GM18517 (cell line): Measurements from ENCODE around the gene ATR.
"Not testable (repeated sequence)": the region's sequence is repeated elsewhere in the genome, so short reads cannot be mapped to it uniquely, and the experiment has no call there.

Experiments
- ATAC-seq: cut with Tn5 transposase; IDR thresholded peaks from one replicate; pipeline ENCODE4 v1.9.1; 2021; ENCODE audit warnings: mild to moderate bottlenecking, moderate library complexity; ENCODE audit not compliant: unreplicated experiment

The ATR gene

DNA sequence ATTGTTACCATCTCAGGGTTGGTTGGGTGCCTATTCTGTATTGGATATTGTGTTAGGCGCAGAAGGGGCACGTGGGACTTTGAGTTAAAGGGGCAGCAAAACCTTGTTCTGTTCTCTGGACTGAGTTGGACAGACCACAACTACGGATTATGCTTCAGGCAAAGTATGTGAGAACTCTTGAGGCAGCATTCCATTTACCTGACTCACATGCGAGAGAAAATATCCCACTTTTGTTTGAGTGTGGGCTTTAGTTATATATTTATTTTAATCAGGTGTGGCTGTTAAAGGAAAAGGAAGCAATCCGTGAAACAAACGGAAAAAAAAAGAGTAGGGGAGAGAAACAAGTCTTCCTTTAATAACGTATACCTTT is 17.0 kb upstream of the ATR start:
- no peak for ATAC-seq

DNA sequence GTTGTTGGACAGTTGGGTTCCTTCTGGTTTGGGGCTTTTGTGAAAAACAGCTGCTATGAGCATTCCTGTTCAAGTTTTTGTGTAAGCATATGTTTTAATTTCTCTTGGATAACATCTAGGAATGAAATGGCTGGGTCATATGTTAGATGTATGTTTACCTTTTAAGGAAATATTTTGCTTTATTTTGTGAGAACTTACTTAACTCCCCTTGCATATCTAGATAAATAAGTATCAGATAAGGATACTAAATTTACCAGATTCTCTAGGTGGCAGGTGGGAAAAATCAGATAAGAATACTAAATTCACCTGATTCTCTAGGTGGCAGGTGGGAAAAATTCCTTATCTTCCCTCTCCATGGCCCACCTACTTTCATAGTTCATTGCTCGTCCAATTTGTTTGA is 16.6 kb upstream of the ATR start:
- no peak for ATAC-seq

DNA sequence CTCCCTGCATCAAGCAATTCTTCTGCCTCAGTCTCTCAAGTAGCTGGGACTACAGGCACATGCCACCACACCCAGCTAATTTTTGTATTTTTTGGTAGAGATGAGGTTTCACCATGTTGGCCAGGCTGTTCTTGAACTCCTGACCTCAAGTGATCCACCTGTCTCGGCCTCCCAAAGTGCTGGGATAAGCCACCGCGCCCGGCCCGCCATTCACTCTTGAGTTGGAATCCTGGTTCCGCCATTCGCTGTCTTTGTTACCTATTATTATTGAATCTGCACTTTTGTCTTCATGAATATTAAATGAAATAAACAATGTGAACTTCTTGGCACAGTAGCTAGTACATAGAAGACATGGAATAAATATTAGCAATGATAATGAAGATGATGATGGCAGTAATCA is 13.7 kb upstream of the ATR start:
- ATAC-seq, result not testable (repeated sequence)

DNA sequence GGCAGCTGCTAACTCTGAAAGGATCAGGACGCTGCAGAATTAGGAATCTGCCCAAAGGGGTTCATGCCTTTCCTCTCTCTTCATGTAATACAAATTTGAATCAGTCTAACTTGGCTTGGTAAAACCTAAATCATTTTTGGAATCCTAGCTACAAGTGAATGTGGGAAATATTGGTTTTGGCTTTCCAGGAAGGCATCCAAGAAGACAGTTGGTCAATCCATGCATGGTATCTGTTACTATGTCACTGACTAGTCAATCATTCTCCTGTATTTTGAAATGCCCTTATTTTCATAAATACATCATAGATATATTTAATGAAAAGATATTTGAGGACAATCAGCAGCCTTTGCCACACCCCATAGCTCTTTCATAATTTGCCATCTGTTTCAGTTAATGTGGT is 10.2 kb upstream of the ATR start:
- no peak for ATAC-seq

DNA sequence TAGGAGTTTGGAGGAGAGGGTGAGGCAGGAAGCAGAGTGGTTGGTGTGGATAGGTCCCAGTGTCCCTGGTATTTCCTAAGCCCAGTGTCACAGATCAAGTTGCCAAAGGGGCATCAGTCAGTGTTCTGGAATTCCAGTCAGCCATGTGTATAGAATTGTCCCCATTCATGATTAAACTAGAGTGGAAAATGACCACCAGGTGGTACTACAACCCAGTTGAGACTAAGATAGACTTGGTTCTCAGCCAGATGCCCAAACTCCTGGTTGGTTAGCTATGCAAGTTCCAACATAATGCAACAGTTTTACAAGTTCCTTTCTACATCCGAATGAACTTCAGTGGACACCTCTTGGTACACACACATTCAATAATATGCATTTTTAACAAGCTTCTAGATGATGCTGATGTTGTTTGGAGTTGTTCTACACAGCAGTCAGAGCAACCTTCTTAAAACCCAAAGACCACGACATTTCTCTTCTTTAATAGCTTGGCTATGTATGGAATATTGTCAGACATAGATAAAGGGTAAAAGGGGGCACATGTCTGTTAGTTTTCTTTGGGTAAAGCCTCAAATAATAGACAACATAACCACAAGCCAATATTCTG is 8.4 kb upstream of the ATR start:
- no peak for ATAC-seq

DNA sequence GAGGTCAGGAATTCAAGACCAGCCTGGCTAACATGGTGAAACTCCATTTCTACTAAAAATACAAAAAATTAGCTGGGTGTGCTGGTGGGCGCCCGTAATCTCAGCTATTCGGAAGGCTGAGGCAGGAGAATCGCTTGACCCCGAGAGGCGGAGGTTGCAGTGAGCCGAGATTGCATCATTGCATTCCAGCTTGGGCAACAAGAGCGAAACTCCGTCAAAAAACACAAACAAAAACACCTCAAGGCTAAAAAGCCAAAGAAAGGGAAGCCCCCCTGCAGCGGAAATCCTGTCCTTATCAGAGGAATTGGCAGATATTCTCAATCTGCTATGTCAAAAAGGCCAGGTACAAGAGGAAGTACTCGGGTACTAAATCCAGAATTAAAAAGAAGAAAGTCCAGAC is 2.5 kb upstream of the ATR start:
- ATAC-seq, result not testable (repeated sequence)

DNA sequence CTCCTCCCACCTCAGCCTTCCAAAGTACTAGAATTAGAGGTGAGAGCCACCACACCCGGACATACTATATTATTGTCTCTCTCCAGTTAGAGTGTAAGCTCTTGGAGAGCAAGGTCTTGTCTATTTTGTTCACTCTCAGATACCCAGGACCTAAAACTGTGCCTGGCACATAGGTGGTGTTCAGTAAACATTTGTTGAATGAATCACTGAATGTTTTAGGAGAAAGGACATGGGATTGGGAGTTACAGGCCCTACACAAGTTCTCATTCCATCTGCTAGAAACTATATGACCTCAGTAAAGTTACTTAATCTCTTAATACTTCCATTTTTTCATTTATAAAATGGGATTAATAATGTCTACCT is 1.5 kb upstream of the ATR start:
- ATAC-seq, result no peak

DNA sequence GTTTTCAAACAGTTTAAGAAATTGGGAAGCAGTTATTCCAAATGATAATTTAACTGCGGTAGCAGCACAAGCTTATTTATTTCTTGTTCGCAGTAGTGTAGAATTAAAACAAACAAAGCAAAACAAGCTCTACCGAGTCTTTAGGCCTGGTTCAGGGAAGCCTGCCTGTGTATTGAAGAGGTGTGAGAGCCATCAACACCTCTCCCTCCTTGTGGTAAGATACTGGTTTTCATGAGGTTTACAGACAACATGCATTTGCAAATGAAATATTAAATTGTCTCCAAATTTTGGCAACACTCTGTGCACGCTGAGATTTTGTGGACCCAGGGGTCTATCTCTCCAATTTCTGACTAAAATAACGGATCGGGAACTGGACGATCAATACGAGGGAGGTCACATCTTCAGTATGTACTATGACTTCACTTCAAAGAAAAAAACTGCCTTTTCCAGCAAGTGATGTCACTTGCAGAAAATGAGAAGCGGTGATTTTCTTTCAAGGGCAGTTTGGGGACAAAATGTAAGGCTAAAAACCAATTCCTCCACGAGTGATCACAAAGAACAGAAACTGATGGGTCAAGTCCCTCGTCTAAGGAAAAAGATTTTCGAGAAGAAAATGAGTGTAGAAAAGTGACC is 721 bp downstream of the ATR start:
- no peak for ATAC-seq

DNA sequence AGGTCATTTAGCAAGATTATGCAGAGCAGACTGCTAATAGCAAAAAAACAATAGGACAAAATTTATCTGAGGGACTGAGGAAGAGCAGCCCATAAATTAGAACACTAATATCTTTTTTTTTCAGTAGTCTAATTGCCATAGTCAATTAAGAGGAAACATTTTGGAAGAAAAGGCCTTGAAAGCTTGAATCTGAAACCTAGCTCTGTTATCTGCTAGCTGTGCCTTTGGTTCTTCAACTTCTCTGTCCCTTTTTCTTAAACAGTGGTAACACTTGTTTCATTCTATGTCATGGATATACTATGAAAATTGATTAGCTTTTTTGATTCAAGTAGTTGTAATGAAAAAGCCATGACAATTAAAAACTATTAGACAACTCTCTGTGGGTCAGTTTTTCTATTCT is 1.7 kb downstream of the ATR start:
- no peak for ATAC-seq

DNA sequence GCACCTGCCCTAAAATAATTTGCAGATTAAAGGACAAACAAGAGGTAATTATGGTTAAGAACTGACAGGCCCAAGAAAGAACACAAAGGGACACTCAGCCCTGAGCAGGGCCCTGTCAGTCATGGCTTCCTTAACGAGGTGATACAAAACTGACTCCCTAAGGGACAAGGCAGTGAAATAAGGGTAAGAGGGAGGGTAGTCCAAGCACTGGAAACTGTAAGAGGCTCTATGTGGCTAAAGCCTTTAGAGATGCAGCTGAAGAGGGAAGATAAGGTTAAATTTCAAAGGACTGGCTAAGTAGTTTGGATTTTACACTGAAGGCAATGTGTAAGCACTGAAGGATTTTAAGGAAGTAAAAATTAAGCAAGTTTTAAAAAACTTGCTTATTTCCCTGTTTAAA is 3.9 kb downstream of the ATR start:
- no peak for ATAC-seq

DNA sequence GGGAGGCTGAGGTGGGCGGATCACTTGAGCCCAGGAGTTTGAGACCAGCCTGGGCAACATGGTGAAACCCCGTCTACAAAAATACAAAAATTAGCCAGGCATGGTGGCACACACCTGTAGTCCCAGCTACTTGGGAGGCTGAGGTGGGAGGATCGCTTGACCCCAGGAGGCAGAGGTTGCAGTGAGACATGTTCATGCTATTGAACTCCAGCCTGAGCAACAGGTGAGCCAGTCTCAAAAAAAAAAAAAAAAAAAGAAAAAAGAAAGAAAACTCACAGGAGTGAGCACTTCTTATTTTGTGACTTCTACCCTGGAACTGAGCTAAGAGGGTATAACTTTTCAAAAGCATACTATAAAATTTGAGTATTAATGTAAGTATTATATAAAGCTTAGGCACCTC is 4.3 kb downstream of the ATR start:
- ATAC-seq, result not testable (repeated sequence)

DNA sequence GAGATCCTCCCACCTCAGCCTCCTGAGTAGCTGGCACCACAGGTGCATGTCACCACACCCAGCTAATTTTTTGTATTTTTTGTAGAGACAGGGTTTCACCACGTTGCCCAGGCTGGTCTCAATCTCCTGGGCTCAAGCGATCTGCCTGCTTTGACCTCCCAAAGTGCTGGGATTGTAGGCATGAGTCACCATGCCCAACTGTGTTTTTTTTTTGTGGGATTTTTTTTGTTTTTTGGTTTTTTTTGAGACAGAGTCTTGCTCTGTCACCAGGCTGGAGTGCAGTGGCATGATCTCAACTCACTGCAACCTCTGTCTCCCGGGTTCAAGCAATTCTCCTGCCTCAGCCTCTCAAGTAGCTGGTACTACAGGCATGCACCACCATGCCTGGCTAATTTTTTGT is 9.1 kb downstream of the ATR start:
- not testable (repeated sequence) for ATAC-seq

DNA sequence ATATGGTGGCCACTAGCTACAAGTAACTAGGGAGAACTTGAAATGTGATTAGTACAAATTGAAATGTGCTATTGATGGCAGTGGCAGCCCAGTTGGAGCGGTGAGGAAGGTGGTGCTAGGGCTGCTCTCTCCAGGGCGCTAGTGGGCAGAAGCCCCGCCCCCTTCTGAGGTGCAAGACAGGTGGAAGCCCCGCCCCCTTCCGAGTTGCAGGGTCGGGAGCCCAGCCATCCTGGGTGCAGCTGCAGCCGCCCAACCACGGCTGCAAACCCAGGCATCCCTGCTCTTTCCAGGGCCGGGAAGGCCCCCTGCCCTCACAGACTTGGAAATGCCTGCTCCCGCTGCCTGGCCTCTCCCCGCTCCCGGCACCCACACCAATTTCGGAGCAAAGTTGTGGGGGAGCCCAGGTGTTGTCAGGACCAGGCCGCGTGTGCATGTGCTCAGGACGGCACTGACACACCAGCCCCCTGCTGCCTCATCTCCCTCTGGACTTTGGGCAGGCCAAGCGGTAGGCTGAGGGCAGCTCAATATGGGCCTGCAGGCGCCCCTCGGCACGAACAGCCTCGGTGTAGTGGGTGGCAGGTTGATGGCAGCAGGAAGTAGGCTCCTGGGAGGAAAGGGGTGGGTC is 10.0 kb downstream of the ATR start:
- no peak for ATAC-seq

DNA sequence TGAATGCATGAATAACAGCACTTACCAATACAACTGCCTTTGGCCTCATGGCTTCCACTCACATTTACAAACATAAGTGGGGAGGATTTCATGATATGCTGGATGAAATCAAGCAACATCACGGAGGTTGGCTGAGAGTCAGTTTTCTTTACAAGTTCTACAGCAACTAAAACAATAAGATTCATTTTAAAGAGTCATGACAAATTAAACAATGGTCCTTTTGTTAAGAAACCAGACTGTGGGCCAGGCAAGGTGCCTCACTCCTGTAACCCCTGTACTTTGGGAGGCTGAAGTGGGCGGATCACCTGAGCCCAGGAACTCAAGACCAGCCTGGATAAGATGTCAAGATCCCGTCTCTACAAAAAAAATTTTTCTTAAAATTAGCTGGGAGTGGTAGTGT is 12.4 kb downstream of the ATR start:
- no peak for ATAC-seq

DNA sequence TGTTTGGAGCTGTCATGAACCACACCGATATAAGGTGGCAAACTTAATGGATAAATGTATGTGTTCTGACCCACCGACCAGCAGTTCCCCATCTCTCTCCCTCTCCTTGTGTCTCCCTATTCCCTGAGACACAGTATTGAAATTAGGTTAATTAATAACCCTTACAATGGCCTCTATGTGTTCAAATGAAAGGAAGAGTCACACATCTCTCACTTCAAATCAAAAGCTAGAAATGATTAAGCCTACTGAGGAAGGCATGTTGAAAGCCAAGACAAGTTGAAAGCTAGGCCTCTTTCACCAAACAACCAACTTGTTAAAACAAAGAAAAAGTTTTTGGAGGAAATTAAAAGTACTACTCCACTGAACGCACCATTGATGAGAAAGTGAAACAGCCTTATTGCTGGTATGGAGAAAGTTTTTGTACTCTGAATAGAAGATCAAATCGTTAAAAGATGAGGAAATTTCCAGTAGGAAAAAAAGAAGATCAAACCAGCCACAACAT is 15.0 kb downstream of the ATR start:
- ATAC-seq, result no peak

DNA sequence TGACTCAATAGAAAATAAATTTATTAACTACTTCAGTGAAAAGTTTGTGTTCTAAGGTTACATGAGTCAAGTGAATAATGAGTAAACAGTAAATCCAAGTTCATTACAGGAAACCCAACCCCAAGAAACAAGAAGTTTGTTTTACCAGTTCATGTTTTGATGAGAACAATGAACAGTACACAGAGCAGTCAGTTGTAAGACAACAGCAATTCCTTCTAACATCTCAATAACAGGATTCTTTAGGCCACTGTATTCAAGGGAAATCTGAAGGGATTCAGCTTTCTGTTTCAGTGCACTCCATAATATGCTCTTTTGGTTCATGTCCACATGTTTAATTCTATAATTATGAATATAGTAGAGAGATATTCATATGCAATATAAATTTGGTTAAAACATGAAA is 18.4 kb downstream of the ATR start:
- no peak for ATAC-seq

DNA sequence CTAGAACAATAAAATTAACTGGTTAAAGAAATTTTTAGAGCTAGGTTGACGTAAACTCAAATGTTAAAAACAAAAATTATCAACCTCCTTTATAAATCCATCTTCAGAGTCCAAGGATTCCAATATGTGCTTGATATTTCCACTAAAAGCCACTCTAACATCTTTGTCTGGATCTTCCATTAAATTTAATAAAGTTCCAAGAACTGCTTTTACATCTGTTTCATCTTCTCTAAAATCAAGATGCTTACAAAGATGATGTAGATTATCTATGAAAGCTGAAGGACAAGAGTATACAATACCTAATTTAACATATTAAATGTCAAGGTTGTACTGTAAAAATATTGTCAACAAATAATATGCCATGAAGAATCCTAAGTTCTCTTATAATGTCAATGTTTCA is 24.8 kb downstream of the ATR start:
- ATAC-seq, result no peak

DNA sequence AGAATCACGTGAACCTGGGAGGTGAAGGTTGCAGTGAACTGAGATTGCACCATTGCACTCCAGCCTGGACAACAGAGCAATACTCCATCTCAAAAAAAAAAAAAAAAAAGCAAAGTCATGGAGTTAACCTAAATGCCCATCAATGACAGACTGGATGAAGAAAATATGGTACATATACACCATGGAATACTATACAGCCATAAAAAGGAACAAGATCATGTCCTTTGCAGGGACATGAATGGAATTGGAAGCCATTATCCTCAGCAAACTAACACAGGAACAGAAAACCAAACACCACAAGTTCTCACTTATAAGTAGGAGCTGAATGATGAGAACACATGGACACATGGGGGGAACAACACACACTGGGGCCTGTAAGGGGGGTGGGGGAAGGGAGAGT is 26.0 kb downstream of the ATR start:
- ATAC-seq, result not testable (repeated sequence)

DNA sequence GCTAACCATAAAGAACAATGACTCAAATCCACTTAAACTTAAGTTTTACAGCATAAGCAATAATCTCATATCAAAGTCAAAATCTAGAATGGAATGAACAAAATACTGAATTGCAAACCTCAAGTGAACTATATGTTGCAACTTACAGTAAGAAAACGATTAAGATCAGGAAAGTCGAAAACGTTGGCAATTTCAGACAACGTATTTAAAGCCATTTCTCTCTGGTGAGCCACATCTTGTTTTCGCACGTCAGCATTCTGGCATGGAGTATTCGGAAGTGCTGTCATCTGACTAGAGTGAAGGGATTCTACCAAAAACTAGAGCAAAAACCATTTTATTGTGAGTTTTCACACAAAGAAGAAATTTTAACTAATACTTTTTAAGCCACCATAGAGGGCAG is 28.5 kb downstream of the ATR start:
- no peak for ATAC-seq

DNA sequence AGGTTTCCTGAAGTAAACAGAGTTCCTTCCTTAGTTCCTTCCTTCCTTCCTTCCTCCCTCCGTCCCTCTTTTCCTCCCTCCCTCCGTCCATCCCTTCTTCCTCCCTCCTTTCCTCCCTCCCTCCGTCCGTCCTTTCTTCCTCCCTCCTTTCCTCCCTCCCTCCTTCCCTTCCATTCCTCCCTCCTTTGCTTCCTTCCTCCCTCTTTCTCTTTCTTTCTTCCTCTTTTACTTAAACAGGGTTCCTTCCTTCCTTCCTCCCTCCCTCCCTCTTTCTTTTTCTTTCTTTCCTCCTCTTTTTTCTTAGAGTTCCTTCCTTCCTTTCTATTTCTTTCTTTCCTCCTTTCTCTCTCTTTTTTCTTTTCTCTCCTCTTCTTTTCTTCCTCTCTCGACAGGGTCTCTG is 35.2 kb downstream of the ATR start:
- no peak for ATAC-seq

DNA sequence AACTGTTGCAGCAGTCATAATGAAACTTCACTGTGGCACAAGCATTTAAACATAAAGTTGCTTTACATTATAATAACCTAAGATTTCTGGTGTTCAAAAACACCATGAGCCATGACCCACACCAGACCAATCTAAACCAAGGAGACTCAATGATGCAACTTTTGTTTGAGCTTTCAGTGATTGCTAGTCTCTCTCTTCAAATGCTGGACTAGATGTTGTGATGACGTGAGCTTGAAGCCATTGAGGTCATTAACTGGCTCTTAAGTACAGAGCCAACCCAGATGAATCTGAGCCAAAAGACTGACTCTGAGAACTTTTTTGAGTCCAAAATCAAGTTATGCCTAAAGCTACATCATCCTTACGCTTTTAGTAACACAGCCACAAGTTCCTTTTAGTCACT is 36.5 kb downstream of the ATR start:
- no peak for ATAC-seq

DNA sequence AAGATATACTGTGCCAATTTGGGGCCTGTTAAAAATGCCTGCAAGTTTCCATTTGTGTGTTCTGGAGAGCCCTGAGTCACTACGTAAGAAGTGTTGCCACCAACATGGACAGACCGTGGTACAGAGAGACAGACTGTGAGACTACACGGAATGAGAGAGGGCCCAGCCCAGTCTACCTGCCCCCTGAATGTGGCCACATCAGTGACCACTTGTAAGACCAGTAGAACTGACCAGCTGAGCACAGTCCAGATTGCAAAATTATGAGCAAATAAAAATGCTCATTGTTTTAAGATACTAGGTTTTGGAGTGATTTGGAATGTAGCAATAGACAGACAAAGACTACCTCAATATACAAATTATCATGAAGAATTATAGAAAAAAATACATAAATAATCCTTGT is 42.0 kb downstream of the ATR start:
- ATAC-seq, result no peak

DNA sequence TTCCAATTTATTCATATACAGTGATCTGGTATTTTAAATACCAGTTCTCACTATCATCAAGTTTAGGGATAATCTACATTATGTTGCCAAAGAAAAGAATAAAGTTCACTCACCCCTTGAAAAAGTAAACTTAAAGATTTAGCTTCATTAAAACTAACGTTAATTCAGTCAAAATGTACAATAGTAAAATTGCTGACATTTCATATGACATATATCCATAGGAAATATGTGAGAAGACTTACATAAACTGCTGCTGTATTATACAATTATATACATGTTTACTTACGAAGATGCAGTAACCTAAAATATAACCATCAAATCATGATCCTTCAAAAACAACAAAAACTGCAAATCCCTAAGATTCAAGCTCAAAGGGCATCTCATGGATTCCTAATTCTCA is 44.0 kb downstream of the ATR start:
- no peak for ATAC-seq
